ENCODE results near the gene AKAP13. TPM values are rescaled to one million over a fixed set of nuclear protein-coding genes. Genes with fewer than 3 reads are reported as not detected.

Gene AKAP13
- total RNA-seq, 2 experiments from 2014 or later = 79.4 to 83.2 TPM

- no peaks in the 10 kb centered on the region for H3K27me3 Mint-ChIP-seq (ENCODE audit: low read depth)
- no peak overlapping the region for H3K27ac Mint-ChIP-seq
- H3K4me1 Mint-ChIP-seq (ENCODE audit: low read depth) = peaks cover 10% of the 10 kb centered on the region
- peaks cover 10% of the 10 kb centered on the region for H3K36me3 Mint-ChIP-seq (ENCODE audit: low read depth)
- DNase-seq = no peak
- H3K9me3 Mint-ChIP-seq = no peaks in the 10 kb centered on the region
- intact Hi-C loops (cut with micrococcal nuclease) = no loop called here
- no peak overlapping the region for H3K4me3 Mint-ChIP-seq
- CTCF ChIA-PET = interaction anchor here (0.6 to 0.7 kb wide), 3 partner anchors 9 to 24 kb away, joined by 3 to 6 read pairs (median 6); no protein-coding TSS in a partner anchor
Measured at GRCh38 chr15:85609492-85609891, 229.1 kb downstream of the AKAP13 start.

- intact Hi-C loops (cut with micrococcal nuclease) = no loop called here
- peaks cover 8% of the 10 kb centered on the region for H3K36me3 Mint-ChIP-seq (ENCODE audit: low read depth)
- H3K27me3 Mint-ChIP-seq (ENCODE audit: low read depth) = no peaks in the 10 kb centered on the region
- H3K4me1 Mint-ChIP-seq (ENCODE audit: low read depth) = peaks cover 16% of the 10 kb centered on the region
- DNase-seq = no peak
- CTCF ChIA-PET = interaction anchor here (1.2 kb wide), 1 partner anchor 8 kb away, joined by 5 read pairs; no protein-coding TSS in a partner anchor
- peak overlapping the region; percentile 27 for H3K27ac Mint-ChIP-seq
- H3K4me3 Mint-ChIP-seq = no peak overlapping the region
- H3K9me3 Mint-ChIP-seq = no peaks in the 10 kb centered on the region
Measured at GRCh38 chr15:85611361-85611760, 231.0 kb downstream of the AKAP13 start.

GRCh38 chr15:85614059-85614458 is 233.7 kb downstream of the AKAP13 start:
- intact Hi-C loops (cut with micrococcal nuclease) = no loop called here
- CTCF ChIA-PET = interaction anchor here (0.6 to 1.0 kb wide), 3 partner anchors 12 to 139 kb away, joined by 3 read pairs; no protein-coding TSS in a partner anchor
- no peak for DNase-seq
- Mint-ChIP-seq H3K27ac (no peak overlapping the region), H3K9me3 (no peaks in the 10 kb centered on the region), H3K36me3 (ENCODE audit: low read depth) (peaks cover 7% of the 10 kb centered on the region), H3K4me1 (ENCODE audit: low read depth) (peaks cover 27% of the 10 kb centered on the region), H3K4me3 (no peak overlapping the region), H3K27me3 (ENCODE audit: low read depth) (no peaks in the 10 kb centered on the region)

- H3K9me3 Mint-ChIP-seq = no peaks in the 10 kb centered on the region
- peaks cover 26% of the 10 kb centered on the region for H3K4me1 Mint-ChIP-seq (ENCODE audit: low read depth)
- CTCF ChIA-PET = interaction anchor here (0.6 to 1.0 kb wide), 2 partner anchors 12 to 222 kb away, joined by 3 to 4 read pairs; no protein-coding TSS in a partner anchor
- peak; percentile 42 for DNase-seq
- intact Hi-C loops (cut with micrococcal nuclease) = loop anchor here (1.0 to 5.0 kb wide), 4 partner anchors 108 to 225 kb away; partner anchors contain the start of gene KLHL25
- no peak overlapping the region for H3K27ac Mint-ChIP-seq
- no peaks in the 10 kb centered on the region for H3K27me3 Mint-ChIP-seq (ENCODE audit: low read depth)
- H3K4me3 Mint-ChIP-seq = no peak overlapping the region
- peaks cover 7% of the 10 kb centered on the region for H3K36me3 Mint-ChIP-seq (ENCODE audit: low read depth)
Measured at GRCh38 chr15:85615930-85616329, 235.5 kb downstream of the AKAP13 start.

- intact Hi-C loops (cut with micrococcal nuclease) = loop anchor here (1.0 to 5.0 kb wide), 4 partner anchors 108 to 224 kb away; partner anchors contain the start of gene KLHL25
- no peak overlapping the region for H3K27ac Mint-ChIP-seq
Measured at GRCh38 chr15:85616549-85617110, 236.2 kb downstream of the AKAP13 start.

GRCh38 chr15:85618228-85618505 is 237.8 kb downstream of the AKAP13 start:
- Mint-ChIP-seq H3K4me1 (ENCODE audit: low read depth) (peaks cover 21% of the 10 kb centered on the region), H3K27ac (no peak overlapping the region), H3K27me3 (ENCODE audit: low read depth) (no peaks in the 10 kb centered on the region), H3K36me3 (ENCODE audit: low read depth) (no peaks in the 10 kb centered on the region), H3K9me3 (no peaks in the 10 kb centered on the region), H3K4me3 (no peak overlapping the region)
- CTCF ChIA-PET = interaction anchor here (0.8 to 2.0 kb wide), 8 partner anchors 10 to 322 kb away, joined by 3 to 7 read pairs (median 4); no protein-coding TSS in a partner anchor
- no peak for DNase-seq
- intact Hi-C loops (cut with micrococcal nuclease) = loop anchor here (2.0 to 5.0 kb wide), 3 partner anchors 75 to 211 kb away; partner anchors contain the start of gene KLHL25

More at GRCh38 chr15:85616549-85617110, 236.2 kb downstream of the AKAP13 start:
- Mint-ChIP-seq H3K4me1 (ENCODE audit: low read depth) (peaks cover 19% of the 10 kb centered on the region), H3K4me3 (no peak overlapping the region), H3K36me3 (ENCODE audit: low read depth) (peaks cover under 1% of the 10 kb centered on the region), H3K9me3 (no peaks in the 10 kb centered on the region), H3K27me3 (ENCODE audit: low read depth) (no peaks in the 10 kb centered on the region)
- no peak for DNase-seq
- CTCF ChIA-PET = interaction anchor here (1.0 kb wide), 1 partner anchor 13 kb away, joined by 3 read pairs; no protein-coding TSS in a partner anchor

- Mint-ChIP-seq H3K4me3 (no peak overlapping the region), H3K27me3 (ENCODE audit: low read depth) (no peaks in the 10 kb centered on the region), H3K36me3 (ENCODE audit: low read depth) (no peaks in the 10 kb centered on the region), H3K27ac (no peak overlapping the region), H3K4me1 (ENCODE audit: low read depth) (peaks cover 30% of the 10 kb centered on the region), H3K9me3 (no peaks in the 10 kb centered on the region)
- CTCF ChIA-PET = interaction anchor here (0.6 to 2.0 kb wide), 7 partner anchors 9 to 613 kb away, joined by 3 to 7 read pairs (median 3); no protein-coding TSS in a partner anchor
- intact Hi-C loops (cut with micrococcal nuclease) = loop anchor here (1.0 to 5.0 kb wide), 7 partner anchors 22 to 212 kb away; partner anchors contain the start of gene KLHL25
- peak; percentile 78 for DNase-seq
Measured at GRCh38 chr15:85618956-85619491, 238.6 kb downstream of the AKAP13 start.

- Mint-ChIP-seq H3K4me3 (no peak overlapping the region), H3K27ac (no peak overlapping the region), H3K4me1 (ENCODE audit: low read depth) (peaks cover 41% of the 10 kb centered on the region), H3K9me3 (no peaks in the 10 kb centered on the region), H3K27me3 (ENCODE audit: low read depth) (no peaks in the 10 kb centered on the region), H3K36me3 (ENCODE audit: low read depth) (peaks cover 2% of the 10 kb centered on the region)
- DNase-seq = peak; percentile 25
- CTCF ChIA-PET = interaction anchor here (0.6 to 0.9 kb wide), 3 partner anchors 11 to 99 kb away, joined by 3 read pairs; no protein-coding TSS in a partner anchor
- intact Hi-C loops (cut with micrococcal nuclease) = loop anchor here (1.0 to 5.0 kb wide), 7 partner anchors 23 to 213 kb away; partner anchors contain the start of gene KLHL25
Measured at GRCh38 chr15:85619992-85620689, 239.7 kb downstream of the AKAP13 start.

- DNase-seq = no peak
- intact Hi-C loops (cut with micrococcal nuclease) = no loop called here
- CTCF ChIA-PET = interaction anchor here (0.6 to 0.9 kb wide), 3 partner anchors 11 to 98 kb away, joined by 3 read pairs; no protein-coding TSS in a partner anchor
- no peaks in the 10 kb centered on the region for H3K9me3 Mint-ChIP-seq
- no peak overlapping the region for H3K4me3 Mint-ChIP-seq
- H3K27ac Mint-ChIP-seq = no peak overlapping the region
- peaks cover 45% of the 10 kb centered on the region for H3K4me1 Mint-ChIP-seq (ENCODE audit: low read depth)
- no peaks in the 10 kb centered on the region for H3K27me3 Mint-ChIP-seq (ENCODE audit: low read depth)
- H3K36me3 Mint-ChIP-seq (ENCODE audit: low read depth) = peaks cover 7% of the 10 kb centered on the region
Measured at GRCh38 chr15:85620690-85621049, 240.3 kb downstream of the AKAP13 start.

GRCh38 chr15:85621094-85621493 is 240.7 kb downstream of the AKAP13 start:
- peaks cover 45% of the 10 kb centered on the region for H3K4me1 Mint-ChIP-seq (ENCODE audit: low read depth)
- DNase-seq = no peak
- H3K4me3 Mint-ChIP-seq = no peak overlapping the region
- CTCF ChIA-PET = interaction anchor here (0.8 to 1.0 kb wide), 2 partner anchors 12 to 71 kb away, joined by 3 read pairs; no protein-coding TSS in a partner anchor
- H3K27me3 Mint-ChIP-seq (ENCODE audit: low read depth) = no peaks in the 10 kb centered on the region
- intact Hi-C loops (cut with micrococcal nuclease) = no loop called here
- peaks cover 7% of the 10 kb centered on the region for H3K36me3 Mint-ChIP-seq (ENCODE audit: low read depth)
- H3K9me3 Mint-ChIP-seq = no peaks in the 10 kb centered on the region
- H3K27ac Mint-ChIP-seq = no peak overlapping the region

- Mint-ChIP-seq H3K9me3 (no peaks in the 10 kb centered on the region), H3K27me3 (ENCODE audit: low read depth) (no peaks in the 10 kb centered on the region), H3K27ac (no peak overlapping the region), H3K36me3 (ENCODE audit: low read depth) (peaks cover 9% of the 10 kb centered on the region), H3K4me3 (no peak overlapping the region), H3K4me1 (ENCODE audit: low read depth) (peaks cover 45% of the 10 kb centered on the region)
- intact Hi-C loops (cut with micrococcal nuclease) = no loop called here
- CTCF ChIA-PET = interaction anchor here (1.2 kb wide), 1 partner anchor 40 kb away, joined by 5 read pairs; no protein-coding TSS in a partner anchor
- no peak for DNase-seq
Measured at GRCh38 chr15:85622221-85622831, 241.9 kb downstream of the AKAP13 start.
